D341Med (cell line): ENCODE results near the gene TOGARAM2.
"Not testable (repeated sequence)": the region's sequence is repeated elsewhere in the genome, so short reads cannot be mapped to it uniquely, and the experiment has no call there.

ENCODE experiments used
- DNase-seq: peaks from one replicate; pipeline ENCODE4 v3.0.0; 2012; ENCODE audit warnings: low spot score

TOGARAM2 gene

DNA sequence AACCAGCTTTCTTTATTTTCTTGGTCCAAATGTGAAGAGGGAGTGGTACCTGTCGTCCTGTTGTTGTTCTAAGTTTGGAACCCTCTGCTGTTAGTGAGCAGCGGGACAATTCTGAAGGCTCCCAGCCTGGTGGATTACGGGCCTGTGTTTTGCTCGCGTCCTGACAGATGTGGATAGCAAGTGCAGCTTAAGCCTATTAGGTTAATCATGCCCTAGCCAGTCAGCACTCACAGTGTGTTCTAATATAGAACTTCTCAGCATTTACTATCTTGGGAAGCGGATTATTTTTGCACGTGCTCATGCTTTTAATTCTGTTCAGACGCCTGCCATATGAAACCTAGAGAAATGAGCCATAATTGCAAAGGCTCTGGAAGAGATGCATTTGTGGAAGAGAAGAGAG is 93.3 kb downstream of the TOGARAM2 start, which contains the start of gene PCARE:
Gene PCARE (minus strand): TSS at position 113 of the 400 bp plus-strand sequence. CDS start 262 bp downstream, outside the sequence.
- peak; percentile 84 for DNase-seq

DNA sequence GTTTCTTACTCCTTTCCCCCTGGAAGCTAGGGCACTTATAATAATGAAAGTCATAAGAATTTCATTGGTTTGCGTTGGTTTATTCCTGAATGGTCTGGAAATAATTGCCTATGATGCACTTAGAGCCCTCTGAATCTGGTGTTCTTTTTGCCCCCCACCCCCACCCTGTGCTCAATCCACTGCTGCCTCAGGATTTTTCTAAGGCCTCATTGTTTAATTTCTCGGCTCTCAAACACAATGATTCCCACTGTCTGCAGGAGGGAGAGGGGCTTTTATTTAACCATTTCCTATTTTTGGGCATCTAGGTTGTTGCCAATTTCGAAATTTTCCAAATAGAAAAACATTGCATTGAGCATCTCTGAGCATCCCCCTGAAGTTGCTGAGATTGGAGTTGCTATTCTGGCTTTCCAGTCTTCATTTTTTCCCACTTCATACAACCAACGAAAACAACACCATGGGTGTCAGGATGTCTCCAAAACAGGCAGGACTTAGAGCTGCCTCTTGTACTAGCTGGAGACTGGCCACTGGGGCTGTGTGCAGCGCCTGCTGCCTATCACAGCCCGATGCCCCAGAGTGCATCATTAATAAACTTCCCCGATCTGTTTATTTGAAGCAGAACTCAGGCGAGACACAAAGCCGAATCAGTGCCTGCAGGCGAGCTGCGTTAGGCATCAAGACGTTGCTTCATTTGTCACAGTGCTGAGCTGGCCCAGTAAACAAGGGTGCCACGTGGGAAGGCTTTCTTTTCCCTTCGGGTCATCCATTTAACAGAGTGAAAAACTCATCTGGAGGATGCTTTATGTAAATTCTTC is 95.0 kb downstream of the TOGARAM2 start:
- DNase-seq, result no peak

DNA sequence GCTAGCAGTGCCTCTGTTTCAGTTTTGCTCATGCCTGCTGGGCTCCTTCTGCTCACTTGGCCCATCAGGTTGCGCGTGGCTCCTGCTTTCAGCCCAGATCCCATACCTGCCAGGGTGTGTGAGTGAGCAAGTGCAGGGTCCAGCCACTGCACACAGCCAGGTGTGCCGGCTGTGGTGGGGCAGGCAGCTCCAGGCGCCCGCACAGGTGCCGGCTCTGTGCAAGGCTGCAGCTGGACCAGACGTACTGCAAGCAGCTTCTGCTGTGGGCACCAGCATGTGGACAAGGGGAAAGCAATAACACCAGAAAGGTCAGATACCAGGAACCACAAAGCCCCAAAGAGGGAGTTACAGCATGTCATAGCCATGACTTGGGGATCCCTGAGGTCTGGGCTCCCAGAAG is 98.8 kb downstream of the TOGARAM2 start:
- DNase-seq, result no peak

DNA sequence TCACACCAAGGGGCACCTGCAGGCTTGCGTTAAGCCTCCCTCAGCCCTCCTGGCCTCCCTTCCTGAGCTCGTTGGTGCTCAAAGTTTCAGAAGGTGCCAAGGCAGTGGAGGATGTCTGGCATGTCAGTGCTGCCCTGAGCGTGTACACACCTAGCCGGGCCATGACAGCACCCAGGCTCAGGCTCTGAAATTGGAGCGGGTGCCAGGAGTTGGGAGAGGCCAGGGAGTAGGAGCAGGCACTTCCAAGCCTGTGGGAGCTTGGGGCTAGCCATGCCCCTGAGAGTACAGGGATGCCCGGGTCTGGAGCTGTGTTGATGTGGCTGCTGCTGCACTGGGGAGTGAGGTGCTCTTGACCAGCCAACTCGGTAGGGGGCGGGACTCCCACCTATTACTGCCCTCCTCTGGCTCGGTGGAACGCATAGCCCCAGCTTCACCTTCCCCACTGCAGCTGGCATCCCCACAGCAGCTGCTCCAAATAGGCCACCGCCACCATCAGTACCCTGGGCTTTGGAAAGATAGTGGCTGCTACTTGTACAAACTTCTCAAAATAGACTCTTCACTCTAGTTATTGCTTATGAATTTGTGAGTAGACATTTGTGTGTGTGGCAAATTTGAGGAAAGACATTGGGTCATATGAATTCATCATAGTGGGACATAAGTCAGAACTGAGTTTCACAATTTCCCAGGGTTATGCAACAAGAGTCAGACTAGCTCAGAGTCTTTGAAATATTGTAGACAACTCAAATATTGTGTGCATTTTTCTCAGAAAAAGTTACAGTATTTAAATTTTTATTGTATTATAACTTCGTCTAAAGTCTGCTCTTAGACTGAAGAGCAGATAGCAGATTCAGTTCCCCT is 100.0 kb downstream of the TOGARAM2 start:
- no peak for DNase-seq

DNA sequence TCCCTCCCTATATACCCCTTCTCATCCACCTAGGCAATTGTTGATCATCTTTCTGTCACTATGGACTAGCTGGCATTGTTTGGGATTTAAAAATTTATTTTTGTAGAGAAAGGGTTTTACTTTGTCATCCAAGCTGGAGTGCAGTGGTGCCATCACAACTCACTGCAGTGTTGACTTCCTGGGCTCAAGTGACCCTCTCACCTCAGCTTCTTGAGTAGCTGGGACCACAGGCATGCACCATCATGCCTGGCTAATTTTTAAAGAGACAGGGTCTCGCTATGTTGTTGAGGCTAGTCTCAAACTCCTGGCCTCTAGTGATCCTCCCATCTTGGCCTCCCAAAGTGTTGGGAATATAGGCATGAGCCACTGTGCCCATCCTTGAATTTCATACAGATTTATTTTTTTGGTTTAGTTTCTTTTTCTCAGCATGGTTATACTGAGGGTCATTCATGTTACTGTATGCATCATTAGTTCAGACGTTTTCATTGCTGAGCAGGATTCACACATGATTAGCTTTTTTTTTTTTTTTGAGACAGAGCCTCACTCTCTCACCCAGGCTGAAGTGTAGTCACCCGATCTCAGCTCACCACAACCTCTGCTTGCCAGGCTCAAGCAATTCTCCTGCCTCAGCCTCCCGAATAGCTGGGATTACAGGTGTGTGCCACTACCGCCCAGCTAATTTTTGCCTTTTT is 101.9 kb downstream of the TOGARAM2 start:
- DNase-seq, result no peak

DNA sequence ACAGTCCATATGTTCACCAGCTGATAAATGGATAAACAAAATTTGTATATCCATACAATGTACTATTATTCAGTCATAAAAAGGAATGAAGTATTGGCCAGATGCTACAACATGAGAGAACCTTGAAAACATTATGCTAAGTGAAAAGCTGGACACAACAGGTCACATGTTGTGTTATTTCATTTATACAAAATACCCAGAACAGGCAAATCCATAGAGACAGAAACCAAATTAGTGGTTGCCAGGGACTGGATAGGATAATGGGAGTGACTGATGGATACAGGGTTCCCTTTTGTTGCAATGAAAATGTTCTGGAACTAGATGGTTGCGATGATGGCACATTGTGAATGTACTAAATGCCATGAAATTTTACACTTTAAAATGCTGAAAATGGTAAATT is 103.5 kb downstream of the TOGARAM2 start:
- no peak for DNase-seq

DNA sequence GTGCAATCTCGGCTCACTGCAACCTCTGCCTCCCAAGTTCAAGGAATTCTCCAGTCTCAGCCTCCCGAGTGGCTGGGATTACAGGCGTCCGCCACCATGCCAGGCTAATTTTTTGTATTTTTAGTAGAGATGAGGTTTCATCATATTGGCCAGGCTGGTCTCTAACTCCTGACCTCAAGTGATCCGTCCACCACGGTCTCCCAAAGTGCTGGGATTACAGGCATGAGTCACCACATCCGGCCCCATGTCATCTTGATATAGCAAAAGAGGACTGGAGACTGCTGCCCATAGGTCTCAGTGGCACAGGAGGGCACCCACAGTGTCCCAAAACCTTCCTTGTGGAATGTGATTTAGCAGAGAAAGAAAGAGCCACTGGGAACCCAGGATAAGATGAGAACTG is 109.2 kb downstream of the TOGARAM2 start:
- not testable (repeated sequence) for DNase-seq

DNA sequence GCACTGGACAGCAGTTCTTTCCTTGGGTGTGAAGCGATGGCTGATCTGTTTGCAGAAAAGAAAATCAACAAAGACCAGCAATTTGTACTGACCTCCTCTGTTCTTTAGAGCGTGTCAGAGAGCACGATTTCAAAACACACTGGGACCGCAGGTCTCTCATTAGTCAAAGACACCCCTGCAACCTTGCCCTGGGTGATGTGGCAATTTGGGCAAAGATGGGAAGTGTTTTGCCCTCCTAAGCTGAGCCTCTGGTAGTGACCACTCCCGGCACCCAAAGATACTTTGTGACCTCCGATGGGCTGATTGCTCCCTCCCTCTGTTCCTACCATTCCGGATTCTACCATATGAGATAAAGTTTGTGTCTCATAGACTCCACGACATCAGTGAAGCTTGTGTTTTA is 115.9 kb downstream of the TOGARAM2 start:
- no peak for DNase-seq

DNA sequence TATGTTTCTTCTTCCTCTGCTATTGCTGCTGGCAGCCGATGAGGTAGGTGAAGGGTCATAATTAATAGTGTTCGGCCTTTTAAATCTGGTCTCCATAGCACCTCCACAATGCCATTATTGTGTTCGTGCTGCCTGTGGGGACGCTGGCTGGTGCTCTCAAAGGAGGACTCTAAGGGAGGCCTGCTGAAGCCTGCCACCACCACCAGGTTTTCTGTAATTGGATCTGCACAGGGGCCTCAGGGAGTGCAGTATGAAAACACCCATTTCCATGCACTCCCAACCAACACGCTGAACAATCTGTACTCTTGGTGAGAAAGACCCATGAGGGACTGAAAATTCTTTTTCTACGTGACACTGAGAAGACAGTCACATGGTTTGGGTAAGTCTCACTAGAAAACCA is 116.5 kb downstream of the TOGARAM2 start:
- no peak for DNase-seq

DNA sequence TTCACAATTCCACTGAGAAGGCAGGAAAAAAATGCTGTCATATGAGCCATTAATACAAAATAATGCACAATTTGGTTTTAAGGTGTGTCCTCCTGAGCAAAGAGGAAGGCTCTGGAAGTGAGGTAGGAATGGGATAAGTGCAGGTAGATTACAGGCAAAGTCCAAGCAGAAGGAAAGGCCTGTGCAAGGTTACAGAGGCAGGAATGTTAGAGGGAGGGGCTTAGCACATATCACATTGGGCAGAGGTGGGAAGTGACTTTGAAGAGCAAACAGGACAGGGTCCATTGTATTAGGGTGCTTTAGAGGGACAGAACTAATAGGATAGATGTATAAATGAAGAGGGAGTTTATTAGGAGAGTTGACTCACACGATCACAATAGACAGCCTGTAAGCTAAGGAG is 119.5 kb downstream of the TOGARAM2 start:
- no peak for DNase-seq
